Stimulated activated CD4-positive, alpha-beta T cell treated with anti-CD3 and anti-CD28 coated beads, Interleukin-15, amount 100 ng/mL, for 24 hours (primary cell): ENCODE measurements around the gene INPP5E.

Experiments
- DNase-seq: peaks from one replicate; pipeline ENCODE4 v3.0.0-alpha.2; 2020

Gene INPP5E

GRCh38 chr9:136439481-136440408 is at the start of gene INPP5E:
Gene INPP5E (minus strand): TSS chr9:136439845. CDS start chr9:136439419, 426 bp downstream.
- DNase-seq: peak; percentile 86

- peak; percentile 79 for DNase-seq
Measured at GRCh38 chr9:136488247-136489214, 48.9 kb upstream of the INPP5E start.

- no peak for DNase-seq
Measured at GRCh38 chr9:136487672-136488071, 48.0 kb upstream of the INPP5E start.

GRCh38 chr9:136486823-136487620 is 47.4 kb upstream of the INPP5E start:
- no peak for DNase-seq

GRCh38 chr9:136486131-136486530 is 46.5 kb upstream of the INPP5E start:
- DNase-seq: no peak

GRCh38 chr9:136485049-136486045 is 45.7 kb upstream of the INPP5E start:
- DNase-seq: peak; percentile 89

- no peak for DNase-seq
Measured at GRCh38 chr9:136484153-136485048, 44.8 kb upstream of the INPP5E start.

GRCh38 chr9:136483589-136484152 is 44.0 kb upstream of the INPP5E start:
- peak; percentile 96 for DNase-seq

GRCh38 chr9:136482793-136483588 is 43.3 kb upstream of the INPP5E start, which contains the start of gene SEC16A:
Gene SEC16A (minus strand): TSS chr9:136483040. CDS start chr9:136477615, 5,425 bp downstream.
- peak; percentile 100 for DNase-seq

GRCh38 chr9:136482046-136482792 is 42.6 kb upstream of the INPP5E start:
- peak; percentile 42 for DNase-seq

GRCh38 chr9:136481558-136481957 is 41.9 kb upstream of the INPP5E start:
- DNase-seq: no peak

GRCh38 chr9:136476369-136477150 is 36.9 kb upstream of the INPP5E start:
- no peak for DNase-seq

- no peak for DNase-seq
Measured at GRCh38 chr9:136474974-136475865, 35.6 kb upstream of the INPP5E start.

GRCh38 chr9:136474021-136474640 is 34.5 kb upstream of the INPP5E start:
- DNase-seq: no peak

- no peak for DNase-seq
Measured at GRCh38 chr9:136473354-136473721, 33.7 kb upstream of the INPP5E start.
